Measurements from ENCODE around the gene DNMT3B. TPM values are rescaled to one million over a fixed set of nuclear protein-coding genes. Genes with fewer than 3 reads are reported as not detected.
"Not testable (repeated sequence)": the region's sequence is repeated elsewhere in the genome, so short reads cannot be mapped to it uniquely, and the experiment has no call there.

Gene DNMT3B
- total RNA-seq, 1 experiment from 2014 or later: 2.2 TPM

- DNase-seq (ENCODE audit: extremely low read depth, low read depth): peak; percentile 48
These were observed 27.9 kb downstream of the DNMT3B start for GRCh38 chr20:32789896-32790750.

DNA sequence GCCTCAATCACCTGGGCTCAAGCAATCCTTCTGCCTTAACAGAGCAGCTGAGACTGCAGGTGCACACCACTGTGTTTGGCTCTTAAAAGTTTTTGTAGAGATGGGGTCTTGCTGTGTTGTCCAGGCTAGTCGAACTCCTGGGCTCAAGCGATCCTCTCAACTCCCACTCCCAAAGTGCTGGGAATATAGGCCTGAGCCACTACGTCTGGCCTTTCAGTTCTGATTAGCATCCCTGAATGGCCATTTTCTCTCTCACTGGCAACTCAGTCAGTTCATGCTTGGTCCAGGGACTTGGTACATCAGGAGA is 28.5 kb downstream of the DNMT3B start:
- DNase-seq (ENCODE audit: extremely low read depth, low read depth): no peak

DNA sequence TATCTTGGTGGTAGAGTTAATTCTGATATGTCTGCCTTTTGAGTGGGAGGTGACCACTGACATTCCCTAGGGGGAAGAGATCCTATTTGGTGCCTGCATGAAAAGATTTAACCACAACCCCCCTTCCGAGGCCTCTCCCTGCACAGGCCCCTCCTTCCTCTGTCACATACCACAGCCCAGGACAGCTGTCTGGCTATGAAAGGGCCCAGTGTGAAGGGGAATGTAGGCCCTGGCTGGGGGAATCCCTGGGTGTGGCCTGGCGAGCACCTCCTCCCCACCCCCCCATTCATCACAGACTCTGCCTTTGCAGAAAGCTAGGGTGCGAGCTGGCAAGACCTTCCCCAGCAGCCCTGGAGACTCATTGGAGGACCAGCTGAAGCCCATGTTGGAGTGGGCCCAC is 30.1 kb downstream of the DNMT3B start:
- no peak for DNase-seq (ENCODE audit: extremely low read depth, low read depth)

DNA sequence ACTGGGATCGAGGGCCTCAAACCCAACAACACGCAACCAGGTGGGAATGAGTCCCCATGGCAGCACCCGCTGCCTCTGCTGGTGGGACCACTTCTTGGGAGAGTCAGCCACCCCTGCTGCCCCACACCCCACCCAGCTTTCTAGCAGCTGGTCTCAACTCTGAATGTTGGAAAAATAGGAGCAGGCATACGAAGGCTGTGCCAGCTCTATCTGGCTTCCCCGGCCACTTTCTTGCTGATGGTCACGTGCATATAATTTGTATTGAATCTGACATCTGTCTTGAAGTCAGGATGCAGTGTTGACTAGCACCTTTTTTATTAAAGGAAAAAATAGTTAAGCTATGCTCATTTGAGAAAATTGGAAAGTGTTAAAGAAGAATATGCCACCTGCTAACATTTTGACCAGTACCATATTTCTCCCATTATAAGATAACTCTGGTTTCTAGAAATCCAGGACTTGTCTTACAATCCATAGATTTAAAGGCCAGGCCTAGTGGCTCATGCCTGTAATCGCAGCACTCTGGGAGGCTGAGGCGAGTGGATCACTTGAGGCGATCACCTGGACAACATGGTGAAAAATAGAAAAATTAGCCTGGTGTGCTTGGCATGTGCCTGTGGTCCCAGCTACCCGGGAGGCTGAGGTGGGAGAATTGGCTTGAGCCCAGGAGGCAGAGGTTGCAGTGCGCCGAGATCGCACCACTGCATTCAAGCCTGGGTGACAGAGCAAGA is 30.7 kb downstream of the DNMT3B start:
- DNase-seq (ENCODE audit: extremely low read depth, low read depth): no peak

DNA sequence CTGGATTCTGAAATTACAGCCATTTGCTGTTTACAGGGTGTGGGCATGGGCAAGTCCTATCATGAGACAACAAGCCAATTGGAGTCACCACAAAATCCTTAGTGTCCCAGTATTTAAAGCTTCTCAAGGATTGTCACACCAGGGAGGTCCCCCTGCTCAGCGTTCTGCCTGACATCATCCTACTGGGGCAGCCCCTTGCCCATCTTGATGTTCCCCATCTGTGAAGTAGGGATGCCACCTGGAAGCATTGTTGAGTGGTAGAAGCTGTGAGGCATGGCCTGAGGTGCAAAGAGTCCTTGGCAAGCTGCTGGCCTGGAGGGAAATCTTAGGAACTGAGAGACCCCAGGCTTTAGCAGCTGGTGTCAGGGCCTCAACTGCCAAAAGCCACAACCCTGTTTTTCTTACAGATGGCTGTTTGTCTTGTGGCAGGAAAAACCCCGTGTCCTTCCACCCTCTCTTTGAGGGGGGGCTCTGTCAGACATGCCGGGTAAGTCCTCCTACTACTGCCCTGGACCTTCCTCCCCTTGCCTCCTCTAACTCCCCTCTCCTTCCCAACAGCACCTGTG is 34.3 kb downstream of the DNMT3B start:
- DNase-seq (ENCODE audit: extremely low read depth, low read depth): no peak

GRCh38 chr20:32796981-32797451 is 34.8 kb downstream of the DNMT3B start:
- DNase-seq (ENCODE audit: extremely low read depth, low read depth): no peak

GRCh38 chr20:32797571-32797970 is 35.4 kb downstream of the DNMT3B start:
- DNase-seq (ENCODE audit: extremely low read depth, low read depth): not testable (repeated sequence)

DNA sequence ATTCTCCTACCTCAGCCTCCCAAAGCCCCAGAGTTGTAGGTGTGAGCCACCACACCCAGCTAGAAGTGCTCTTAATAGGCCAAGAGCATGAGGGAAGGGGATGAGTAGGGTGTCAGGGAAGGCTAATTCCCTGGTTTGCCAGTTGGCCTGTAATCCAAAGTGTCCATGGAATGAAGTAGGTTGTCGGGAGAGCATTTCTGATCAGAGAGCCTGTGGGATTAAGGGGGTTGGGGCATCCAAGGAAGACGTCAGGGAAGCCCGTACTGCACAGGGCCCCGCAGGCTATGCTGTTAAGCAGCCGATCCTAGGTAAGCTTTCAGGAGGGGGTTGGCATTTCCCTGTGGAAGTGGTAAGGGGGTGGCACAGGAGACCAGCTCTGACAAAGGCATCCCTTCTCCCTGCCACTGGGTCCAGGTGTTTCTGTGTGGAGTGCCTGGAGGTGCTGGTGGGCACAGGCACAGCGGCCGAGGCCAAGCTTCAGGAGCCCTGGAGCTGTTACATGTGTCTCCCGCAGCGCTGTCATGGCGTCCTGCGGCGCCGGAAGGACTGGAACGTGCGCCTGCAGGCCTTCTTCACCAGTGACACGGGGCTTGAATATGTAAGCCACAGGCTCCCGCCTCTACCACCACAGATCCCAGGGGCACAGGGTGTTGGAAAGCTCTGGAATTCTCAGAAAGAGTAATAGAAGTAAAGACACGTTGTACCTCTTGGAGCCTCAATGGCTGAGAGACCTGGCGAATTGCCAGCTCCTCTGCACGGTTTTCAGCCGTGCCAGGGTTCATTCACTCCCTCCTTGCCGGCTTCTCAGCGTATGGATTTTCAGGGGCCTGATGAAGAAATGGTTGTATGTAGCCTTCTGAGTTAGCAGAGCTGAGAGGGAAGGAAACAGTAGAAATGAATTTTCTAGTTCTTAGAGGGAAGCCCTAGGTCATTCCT is 36.1 kb downstream of the DNMT3B start:
- no peak for DNase-seq (ENCODE audit: extremely low read depth, low read depth)

- no peak for DNase-seq (ENCODE audit: extremely low read depth, low read depth)
These were observed 40.9 kb downstream of the DNMT3B start for GRCh38 chr20:32803092-32803491.

DNA sequence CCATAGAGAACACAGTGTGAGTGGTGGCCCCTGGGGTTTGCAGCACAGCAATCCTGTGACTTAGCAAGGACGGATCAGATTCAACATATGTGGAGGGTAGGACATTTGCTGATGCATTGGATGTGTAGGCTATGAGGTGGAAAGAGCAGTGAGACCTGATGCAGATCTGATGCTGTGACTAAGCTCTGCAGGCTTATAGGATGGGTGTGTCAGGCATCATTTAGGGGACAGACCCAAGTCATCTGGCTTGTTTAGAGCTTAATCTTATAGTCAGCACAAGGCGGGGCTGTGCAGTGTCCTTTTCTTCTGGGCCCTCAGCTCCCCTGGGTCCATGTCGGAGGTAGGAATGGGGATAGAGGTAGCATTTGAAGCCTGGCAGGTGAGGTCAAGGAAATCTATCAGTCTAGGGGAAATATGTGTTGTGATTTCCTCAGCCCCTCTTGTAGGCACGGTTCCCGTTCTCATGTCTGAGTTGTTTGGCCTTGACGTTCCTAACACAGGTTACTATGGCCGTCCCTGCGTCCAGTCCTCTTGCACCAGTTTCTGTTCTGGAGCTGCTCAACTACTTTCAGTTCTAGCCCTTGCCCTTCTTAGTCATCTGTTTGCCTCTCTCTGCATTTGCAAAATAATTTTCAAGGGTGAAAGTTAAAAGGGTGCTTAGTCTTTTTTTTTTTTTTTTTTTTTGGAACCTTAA is 42.0 kb downstream of the DNMT3B start:
- no peak for DNase-seq (ENCODE audit: extremely low read depth, low read depth)

- no peak for DNase-seq (ENCODE audit: extremely low read depth, low read depth)
These were observed 42.6 kb downstream of the DNMT3B start for GRCh38 chr20:32804817-32805216.

DNA sequence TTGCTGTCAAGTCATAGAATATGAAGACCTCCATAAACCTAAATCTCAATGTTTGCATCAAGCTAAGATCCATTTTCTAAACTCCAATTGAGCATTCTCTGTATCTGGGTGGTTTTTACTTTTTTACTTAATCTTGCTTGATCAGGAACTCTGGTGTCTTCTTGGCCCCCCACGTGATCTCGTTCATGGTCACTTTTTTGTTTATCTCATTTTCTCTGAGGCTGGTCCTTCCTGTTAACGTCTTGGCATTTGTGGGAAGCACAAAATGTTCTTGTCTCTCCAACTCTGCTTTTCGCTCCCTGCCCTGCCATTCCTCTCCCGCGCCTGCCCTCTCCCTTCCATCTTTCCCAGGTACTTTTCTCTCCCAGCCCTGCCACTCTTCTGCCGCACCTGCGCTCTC is 43.5 kb downstream of the DNMT3B start:
- DNase-seq (ENCODE audit: extremely low read depth, low read depth): no peak

- no peak for DNase-seq (ENCODE audit: extremely low read depth, low read depth)
These were observed 44.2 kb downstream of the DNMT3B start for GRCh38 chr20:32806356-32806755.

DNA sequence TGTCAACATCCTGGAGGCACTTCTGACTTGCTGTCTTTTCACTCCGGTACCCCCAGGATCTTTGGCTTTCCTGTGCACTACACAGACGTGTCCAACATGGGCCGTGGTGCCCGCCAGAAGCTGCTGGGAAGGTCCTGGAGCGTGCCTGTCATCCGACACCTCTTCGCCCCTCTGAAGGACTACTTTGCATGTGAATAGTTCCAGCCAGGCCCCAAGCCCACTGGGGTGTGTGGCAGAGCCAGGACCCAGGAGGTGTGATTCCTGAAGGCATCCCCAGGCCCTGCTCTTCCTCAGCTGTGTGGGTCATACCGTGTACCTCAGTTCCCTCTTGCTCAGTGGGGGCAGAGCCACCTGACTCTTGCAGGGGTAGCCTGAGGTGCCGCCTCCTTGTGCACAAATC is 45.5 kb downstream of the DNMT3B start:
- DNase-seq (ENCODE audit: extremely low read depth, low read depth): no peak

GRCh38 chr20:32808438-32808837 is 46.3 kb downstream of the DNMT3B start:
- no peak for DNase-seq (ENCODE audit: extremely low read depth, low read depth)

- DNase-seq (ENCODE audit: extremely low read depth, low read depth): no peak
These were observed 47.7 kb downstream of the DNMT3B start for GRCh38 chr20:32809907-32810306.

- DNase-seq (ENCODE audit: extremely low read depth, low read depth): no peak
These were observed 48.8 kb downstream of the DNMT3B start for GRCh38 chr20:32810941-32811340.

- DNase-seq (ENCODE audit: extremely low read depth, low read depth): no peak
These were observed 49.7 kb downstream of the DNMT3B start for GRCh38 chr20:32811886-32812285.

DNA sequence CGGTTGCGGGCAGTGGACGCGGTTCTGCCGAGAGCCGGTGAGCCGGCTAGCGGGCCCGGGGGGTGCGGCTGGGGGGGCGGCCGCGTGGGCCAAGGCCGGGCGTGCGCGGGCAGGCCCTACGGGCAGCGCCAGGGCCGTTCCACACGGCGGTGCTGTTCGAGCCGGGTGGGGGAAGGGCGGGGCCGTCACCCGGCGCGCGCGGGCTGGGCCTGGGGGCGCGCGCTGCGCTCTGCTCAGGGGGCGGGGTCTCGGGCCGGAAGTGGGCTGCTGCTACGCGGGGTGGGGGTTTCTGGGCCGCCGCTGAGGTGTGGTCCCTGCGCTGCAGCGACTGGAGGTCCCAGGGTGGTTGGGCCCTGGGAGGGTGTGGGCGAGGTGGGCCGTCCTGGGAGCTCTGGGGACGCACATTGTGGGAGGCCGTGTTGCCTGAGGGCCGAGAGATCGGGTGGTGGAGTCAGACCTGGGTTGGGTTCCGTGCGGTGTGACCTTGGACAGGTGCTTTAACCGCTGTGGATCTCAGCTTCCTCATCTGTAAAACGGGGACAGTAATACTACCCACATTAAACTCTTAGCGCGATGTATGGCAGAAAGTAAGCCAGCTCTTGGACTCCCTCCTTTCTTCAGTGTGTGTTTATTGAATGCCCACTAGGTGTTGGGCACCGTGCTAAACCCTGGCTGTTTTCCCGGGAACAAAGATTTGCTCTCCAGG is 58.0 kb downstream of the DNMT3B start:
- DNase-seq (ENCODE audit: extremely low read depth, low read depth): peak; percentile 45
